Activated CD4-positive, alpha-beta T cell treated with anti-CD3 and anti-CD28 coated beads for 24 hours (primary cell): ENCODE data around the gene CTBS.
"Not testable (repeated sequence)": the region's sequence is repeated elsewhere in the genome, so short reads cannot be mapped to it uniquely, and the experiment has no call there.

ENCODE experiments used
- DNase-seq, 2 donors: peaks; one replicate each; pipeline ENCODE4 v3.0.0-alpha.2; 2020; ENCODE audit warnings: low read depth in 2 of 2

Gene CTBS

GRCh38 chr1:84584126-84584525 lies 9.9 kb upstream of the CTBS start:
- no peak for DNase-seq

- DNase-seq = no peak
Observed at GRCh38 chr1:84583648-84584047, 9.4 kb upstream of the CTBS start.

- no peak for DNase-seq
Observed at GRCh38 chr1:84582802-84583587, 8.8 kb upstream of the CTBS start.

- DNase-seq = no peak
Observed at GRCh38 chr1:84581648-84582047, 7.4 kb upstream of the CTBS start.

DNA sequence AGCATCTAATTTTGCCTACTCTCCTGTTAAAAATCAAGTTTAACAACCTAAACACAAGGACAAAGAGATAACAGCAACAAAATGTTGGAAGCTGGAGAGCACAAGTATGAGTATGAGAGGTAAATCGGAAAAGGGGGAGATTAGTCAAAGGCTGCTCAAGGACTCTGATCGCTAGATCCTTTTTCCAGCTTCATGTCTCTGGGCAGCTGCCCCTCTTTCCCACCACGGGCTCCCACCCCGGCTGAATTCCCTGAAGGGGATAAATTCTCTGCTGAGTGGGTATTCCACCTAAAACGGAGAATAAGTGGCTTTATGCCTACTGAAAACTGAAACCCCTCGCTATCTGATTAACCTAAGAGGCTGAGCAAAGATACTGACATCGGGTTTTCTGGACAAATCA lies 696 bp upstream of the CTBS start:
- no peak for DNase-seq

DNA sequence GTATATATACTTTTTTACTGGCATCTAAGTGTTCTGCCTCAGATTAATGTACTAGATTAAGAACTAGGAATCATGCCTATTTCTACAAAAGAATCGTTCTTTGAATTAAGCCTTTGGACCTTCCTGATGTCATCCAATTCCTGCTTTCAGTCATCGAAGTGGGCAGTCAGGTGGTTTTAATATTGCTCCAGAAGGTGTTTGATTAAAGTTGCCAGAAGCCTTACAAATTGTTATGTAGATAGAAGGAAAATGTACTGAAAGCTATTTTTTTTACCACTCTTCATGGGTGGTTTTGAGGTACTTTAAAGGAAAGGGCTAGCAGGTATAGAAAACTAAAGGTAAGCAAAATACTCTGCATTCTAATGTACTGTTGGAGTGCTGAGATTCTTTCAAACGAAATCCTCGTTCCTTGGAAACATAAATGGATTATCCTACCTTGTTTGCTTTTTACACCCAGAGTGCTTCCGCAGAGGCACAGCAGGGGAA lies 716 bp downstream of the CTBS start:
- DNase-seq = no peak

DNA sequence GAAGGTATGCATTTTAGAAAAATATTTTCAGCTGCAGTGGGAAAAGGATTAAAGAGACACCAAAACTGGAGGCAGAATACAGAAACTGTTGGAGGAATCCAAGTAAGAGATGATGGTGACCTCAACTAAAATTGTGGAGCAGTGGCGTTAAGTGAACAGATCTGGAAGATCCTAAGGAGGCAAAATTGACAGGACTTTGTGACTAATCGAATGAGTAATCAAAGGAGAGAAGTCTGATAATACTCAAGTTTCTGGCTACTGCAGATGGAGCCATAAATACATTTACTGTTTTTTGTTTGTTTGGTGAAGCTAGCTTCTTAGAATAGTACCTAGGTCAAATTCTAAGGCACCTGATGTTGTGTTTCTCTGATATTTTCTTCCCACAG lies 3.1 kb downstream of the CTBS start:
- DNase-seq = no peak

DNA sequence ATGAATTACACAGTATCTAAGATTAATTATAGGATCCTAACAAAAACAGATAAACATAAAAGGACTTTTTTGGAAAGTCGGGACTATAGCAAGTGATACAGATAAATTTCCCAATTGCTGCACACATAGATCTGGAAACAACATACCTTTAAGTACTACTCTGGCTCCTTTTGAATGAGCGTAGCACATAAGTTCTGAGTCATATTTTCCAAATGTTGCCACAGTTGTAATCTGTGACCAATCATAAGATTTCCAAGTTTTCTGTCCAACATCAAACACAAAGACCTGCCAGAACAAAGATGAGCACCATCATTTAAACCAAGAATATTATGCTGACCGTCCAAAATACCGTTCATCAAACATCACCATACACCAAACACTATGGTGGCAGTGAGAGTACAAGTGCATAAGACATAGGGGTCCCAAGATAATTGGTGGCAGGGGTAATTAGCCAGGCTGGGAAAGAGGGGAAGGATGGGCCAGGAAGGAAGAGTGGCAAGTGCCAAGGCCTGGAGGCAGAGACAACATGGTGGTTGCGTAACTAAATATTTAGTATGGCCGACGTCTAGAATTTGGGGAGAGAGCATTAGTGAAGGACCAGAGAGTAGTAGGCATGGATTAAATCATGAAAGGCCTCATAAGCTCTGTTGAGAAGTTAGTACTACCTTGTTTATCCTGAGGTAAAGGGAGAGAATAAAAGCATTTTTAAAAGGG lies 3.6 kb downstream of the CTBS start:
- no peak for DNase-seq

DNA sequence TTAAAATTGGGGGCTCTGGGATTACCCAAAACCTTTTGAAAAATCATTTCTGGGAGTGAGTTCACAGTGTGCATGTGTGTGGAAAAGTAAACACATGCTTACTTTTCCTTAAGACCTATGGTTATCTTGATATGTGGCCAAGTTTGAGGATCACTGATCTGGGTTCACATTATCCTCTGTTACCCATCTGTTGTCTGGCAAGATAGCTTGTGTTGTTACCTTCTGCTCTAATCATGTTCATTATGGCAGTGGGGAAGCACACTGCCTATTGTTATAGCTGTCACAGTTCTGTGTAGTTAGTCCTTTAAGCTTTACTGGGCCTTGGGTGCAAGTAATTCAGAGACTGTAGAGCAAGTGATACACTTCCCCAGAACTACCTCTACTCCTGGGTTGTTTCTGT lies 5.0 kb downstream of the CTBS start:
- no peak for DNase-seq

DNA sequence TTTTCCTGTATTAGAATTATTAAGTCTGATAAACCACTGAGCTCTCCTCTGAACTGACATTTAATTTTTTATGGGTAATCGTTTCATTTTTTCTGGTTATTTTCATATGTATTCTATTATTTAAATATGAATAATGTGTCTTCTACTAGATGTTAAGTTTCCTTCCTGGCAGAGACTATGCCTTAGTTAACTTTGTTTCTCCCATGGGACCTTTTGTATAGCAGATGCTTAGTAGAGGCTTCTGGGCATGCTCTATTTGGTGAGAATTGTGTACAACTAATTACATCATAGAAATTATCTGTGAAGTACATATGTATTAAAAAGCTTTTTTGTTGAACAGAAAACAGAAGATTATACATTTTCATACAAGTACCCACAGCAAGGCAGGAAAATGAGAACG lies 23.4 kb downstream of the CTBS start:
- DNase-seq = no peak

DNA sequence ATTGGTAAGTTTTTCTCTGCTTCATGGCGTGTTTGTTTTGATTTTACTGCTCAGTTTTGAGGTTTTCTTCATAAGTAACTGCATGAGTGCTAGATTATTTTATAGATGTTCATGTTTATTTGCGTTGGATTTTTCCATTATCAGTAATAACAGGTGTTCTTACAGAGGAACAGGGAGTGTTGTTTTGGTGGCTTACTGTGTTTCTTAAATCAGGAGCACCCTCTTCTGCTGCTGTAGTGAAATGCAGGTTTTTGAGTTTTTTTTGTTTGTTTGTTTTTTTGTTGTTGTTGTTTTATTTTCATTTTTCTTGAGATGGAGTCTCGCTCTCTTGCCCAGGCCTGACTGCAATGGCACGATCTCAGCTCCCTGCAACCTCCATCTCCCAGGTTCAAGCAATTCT lies 32.6 kb downstream of the CTBS start:
- DNase-seq = no peak

- DNase-seq = no peak
Observed at GRCh38 chr1:84540759-84541158, 33.5 kb downstream of the CTBS start.

DNA sequence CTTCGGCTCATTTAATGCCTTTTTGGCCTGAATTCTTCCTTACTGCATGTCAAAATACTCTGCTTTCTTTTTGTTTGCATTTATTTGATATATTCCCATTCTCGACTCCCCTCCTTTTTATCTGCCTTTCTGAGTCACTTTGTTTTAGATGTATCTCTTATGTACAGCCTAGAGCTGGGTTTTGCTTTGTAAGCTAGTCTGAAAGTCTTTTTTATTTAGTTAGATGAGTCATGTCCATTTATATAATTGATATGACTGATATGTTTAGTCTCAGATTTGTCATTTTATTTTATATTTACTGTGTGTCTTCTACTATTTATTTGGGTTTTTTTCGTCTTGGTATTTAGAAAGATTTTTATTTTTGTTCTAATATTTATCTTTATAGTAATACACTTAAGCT lies 34.3 kb downstream of the CTBS start:
- no peak for DNase-seq

DNA sequence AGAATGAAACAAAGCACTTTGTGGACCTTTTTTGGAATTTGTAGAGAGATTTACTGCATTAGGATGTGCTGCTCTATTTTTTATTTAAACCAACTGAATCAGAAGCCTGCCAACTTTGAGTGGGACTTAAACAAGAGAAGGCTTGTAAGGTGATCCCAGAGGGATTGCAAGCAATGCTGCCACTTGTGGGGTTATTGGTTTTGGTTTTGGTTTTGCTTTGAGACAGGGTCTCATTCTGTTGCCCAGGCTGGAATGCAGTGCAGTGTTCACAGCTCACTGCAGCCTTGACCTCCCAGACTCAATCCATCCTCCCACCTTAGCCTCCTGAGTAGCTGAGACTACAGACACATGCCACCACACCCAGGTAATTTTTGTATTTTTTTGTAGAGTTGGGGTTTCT lies 35.6 kb downstream of the CTBS start:
- DNase-seq = no peak

DNA sequence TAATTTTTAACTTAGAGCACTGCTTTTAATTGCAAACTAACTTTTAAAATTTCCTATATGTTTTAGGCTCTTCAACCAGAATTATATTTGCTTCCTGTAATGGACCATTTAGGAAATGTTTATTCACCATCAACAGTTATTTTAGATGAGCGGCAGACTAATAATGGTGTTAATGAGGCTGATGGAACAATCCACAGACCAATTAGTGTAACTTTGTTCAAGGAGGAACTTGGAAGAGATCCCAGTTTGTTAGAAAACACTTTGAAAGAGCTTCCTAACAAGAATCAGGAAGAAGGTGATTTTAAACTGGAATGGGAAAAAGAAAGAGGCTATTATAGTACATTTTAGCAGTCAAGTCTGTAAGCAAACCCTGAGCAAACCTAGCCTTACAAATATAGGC lies 48.5 kb downstream of the CTBS start:
- DNase-seq = no peak

GRCh38 chr1:84524590-84524989 lies 49.6 kb downstream of the CTBS start:
- DNase-seq = no peak

GRCh38 chr1:84510668-84511067 lies 63.6 kb downstream of the CTBS start:
- no peak for DNase-seq

- no peak for DNase-seq
Observed at GRCh38 chr1:84510165-84510564, 64.1 kb downstream of the CTBS start.

- DNase-seq = no peak
Observed at GRCh38 chr1:84509029-84509428, 65.2 kb downstream of the CTBS start.

- DNase-seq = no peak
Observed at GRCh38 chr1:84508510-84508909, 65.7 kb downstream of the CTBS start.

DNA sequence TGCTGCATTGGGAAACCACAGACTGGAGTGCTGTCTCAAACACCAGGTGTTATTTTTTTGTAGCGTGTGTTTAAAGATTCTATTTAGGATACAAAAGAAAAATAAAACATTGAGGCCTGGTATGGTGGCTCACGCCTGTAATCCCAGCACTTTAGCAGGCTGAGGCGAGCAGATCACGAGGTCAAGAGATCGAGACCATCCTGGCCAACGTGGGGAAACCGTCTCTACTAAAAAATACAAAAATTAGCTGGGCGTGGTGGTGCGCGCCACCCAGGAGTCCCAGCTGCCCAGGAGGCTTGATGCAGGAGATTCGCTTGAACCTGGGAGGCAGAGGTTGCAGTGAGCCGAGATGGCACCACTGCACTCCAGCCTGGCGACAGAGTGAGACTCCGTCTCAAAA lies 66.4 kb downstream of the CTBS start:
- DNase-seq = not testable (repeated sequence)

DNA sequence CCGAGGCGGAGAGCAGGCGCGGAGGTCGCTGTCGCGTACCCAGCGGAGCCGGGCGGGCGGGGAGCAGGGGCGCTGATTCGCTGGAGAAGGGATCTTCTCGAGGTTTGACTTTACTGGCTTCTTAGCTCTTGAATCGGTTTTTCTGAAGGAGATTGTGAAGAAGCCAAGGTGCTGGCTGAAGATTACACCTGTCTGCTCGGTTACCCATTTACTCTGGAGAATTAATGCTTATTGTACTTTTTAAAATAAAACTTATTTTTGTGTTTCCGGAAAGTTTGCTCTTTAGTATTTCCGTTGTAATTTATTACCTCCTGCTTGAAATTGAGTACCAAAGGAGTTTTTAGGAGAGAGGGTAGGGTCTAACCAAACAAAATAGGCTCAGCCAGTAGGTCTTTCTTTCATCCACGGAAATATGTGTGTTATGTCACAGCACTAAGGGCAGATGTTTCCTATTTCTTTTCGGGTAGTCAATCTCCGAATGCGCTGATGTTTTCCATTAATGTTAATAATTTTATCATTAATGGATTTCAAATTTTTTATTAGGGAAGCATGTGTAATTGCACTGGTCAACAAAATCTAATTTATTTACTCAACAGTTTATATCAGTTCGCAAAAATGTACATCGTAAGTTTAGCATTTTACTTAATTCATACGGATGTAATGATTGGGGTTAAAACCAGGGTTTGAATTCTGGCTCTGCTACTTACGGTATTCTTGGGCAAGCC lies 67.3 kb downstream of the CTBS start:
- DNase-seq = no peak
